HG03432 (cell line): ENCODE results near the gene CBX4.
A peak's percentile ranks its signal among the peaks of the same experiment; 100 is the strongest.

ENCODE experiments used
- ATAC-seq: cut with Tn5 transposase; IDR thresholded peaks from one replicate; pipeline ENCODE4 v1.9.1; 2021; ENCODE audit warnings: mild to moderate bottlenecking, moderate library complexity; ENCODE audit not compliant: unreplicated experiment

The CBX4 gene

DNA sequence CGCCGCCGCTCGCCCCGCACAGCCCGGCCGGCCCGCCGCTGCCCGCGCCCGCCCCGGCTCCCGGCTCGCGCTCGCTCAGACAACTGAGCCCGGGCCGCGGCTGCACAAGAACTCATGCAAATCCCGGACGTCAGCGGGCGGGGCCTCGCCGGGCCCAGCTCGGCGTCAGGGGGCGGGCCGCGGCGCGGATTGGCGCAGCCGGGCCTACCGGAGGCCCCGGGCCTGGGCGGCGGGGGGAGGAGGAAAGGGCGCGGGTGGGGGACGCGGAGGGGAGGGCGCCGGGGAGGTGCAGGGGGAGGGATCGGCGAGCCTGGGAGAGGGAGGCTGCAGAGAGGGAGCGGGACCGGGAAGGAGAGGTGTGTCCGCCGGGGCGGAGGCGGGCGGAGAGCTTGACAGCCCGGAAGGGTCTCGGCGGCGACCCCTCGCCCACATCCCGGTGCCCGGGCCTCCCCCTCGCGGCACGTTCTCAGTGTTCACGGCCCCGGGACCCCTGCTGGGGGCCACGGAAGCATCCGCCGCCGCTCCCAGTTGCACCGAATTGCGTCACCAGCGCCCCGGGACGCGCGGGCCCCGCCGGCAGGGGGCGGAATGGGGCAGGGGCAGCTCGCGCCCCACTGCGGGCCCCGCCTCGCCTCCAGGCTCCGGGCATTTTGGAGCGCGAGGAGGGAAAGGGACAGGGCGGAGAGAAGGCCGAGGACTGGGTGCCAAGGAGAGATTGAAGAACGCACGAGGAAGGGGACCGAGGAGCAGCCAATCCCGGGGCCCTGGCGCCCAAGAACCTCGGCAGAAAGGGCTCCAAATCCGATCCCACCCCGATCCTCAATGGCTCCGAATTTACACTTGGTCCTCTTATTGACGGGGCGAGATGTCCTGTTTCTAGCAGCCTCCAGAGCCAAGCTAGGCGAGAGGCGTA is at the start of gene CBX4:
CBX4 (minus strand) TSS at position 85 of the 913 bp plus-strand sequence. CDS start 189 bp downstream, outside the sequence.
- ATAC-seq, result peak; percentile 62

DNA sequence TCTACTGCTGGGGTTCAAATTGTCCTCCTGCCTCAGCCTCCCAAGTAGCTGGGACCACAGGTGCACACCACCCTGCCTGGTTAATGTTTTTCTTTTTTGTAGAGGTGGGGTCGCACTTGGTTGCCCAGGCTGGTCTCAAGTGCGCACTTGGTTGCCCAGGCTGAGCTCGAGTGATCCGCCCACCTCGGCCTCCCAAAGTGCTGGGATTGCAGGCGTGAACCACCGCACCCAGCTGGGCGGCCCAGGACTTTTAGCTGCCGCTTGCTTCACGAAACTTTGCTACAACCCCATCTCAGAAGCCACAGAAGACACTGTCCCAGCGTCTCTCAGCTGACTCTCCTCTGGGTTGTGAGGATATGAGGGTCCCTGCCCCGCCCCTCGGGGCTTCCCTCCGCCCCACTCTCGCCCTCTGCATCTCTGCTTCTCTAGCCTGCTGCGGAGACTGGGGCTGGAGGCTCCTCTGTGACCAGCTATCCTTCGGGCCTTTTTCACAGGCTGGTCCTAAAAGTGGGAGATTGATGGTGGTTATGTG is 48.8 kb upstream of the CBX4 start:
- ATAC-seq, result no peak

DNA sequence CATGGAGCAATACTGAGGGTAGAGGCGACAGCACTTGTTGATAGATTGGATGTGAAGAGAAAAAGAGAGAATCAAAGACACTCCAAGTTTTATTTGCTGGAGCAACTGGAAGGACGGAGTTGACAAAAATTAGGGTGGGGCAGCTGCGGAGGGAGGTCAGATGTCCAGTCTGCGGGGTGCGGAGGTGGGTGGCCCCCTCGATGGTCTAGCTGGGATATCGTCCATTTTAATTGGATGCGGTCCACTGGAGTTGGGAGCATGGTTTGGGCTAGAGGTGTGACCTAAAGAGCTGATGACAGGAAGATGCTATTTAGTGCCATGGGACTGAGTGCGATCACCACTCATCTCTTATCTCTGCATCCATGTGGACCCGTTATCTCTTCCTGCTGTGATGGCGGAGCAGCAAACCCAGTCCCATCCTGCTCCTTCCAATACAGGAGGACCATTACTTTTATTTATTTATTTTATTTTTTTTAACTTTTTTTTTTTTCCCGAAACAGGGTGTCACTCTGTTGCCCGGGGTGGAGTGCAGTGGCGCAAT is 48.3 kb upstream of the CBX4 start:
- no peak for ATAC-seq

DNA sequence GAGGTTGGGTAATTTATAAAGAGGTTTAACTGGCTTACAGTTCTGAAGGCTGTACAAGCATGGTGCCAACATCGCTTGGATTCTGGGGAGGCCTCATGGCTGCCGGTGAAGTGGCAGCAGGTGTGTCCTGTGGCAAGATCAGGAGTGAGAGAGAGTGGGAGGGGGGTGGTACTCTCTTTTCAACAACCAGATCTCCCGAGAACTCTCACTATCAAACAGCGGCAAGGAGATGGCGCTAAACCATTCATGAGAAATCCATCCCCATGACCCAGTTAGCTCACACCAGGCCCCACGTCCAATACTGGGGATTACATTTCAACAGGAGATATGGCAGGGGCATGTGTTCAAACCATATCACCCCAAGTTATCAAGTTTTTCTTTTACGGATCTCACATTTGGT is 44.0 kb upstream of the CBX4 start:
- ATAC-seq, result no peak

DNA sequence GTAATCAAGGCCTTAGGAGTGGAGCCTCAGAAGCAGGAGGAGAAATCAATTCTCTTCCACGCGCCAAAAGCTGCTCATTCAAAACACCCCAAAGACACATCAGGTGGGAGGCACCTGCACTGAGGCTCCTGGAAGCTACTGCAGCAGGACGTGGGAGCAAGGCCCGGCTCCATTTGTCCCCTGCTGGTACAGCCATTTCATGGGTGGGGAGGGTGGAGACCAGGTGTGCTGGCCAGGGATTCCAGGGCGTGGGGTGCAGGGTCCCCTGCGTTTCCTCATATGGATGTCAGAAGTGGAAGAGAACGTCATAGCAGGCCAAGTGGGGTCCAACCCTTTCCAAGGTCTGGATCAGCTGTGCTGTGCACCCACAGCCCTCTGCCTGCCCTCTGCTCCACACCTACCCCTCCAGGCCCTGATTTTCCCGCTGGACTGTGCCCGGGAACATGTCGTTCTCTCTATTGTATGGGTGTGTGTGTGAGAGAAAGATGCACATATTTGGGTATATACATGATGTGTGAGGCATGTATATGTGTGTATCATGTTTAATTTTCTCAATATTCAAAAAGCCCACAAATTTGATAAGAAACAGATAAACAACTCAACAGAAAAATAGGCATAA is 39.2 kb upstream of the CBX4 start:
- no peak for ATAC-seq

DNA sequence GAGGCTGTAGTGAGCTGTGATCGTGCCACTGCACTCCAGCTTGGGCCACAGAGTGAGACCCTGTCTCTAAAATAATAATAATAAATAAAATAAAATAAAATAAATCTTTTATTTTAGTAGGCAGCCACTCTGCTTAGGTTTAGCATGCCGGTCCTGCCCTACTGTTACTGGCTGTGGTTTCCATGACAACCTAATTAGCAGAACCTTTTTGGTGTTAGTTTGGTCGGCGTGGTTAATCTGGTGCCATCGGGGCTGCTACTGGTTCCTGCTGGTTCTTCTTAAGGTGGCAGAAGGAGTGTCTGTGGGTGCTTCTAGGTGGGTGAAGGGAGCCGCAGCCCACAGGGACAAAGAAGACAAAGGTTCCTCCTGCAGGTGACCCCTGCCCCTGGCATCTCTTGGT is 37.8 kb upstream of the CBX4 start:
- ATAC-seq, result no peak

DNA sequence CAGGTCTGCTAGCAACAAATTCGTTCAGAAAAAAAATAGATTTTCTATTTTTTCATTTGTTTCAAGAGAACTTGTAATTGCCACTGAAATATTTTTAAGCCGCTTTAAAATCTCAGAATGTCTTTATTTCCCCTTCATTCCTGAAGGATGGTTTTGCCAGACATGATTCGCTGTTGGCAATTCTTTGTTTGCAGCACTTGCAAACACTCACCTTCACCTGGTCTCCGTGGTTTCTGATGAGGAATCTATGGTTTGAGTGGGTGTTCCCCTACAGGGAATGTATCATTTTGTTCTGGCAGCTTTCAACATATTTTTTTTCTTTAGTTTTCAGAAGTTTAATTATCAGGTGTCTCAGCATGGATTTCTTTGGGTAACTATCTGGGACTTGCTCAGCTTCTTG is 36.3 kb upstream of the CBX4 start:
- ATAC-seq, result no peak

DNA sequence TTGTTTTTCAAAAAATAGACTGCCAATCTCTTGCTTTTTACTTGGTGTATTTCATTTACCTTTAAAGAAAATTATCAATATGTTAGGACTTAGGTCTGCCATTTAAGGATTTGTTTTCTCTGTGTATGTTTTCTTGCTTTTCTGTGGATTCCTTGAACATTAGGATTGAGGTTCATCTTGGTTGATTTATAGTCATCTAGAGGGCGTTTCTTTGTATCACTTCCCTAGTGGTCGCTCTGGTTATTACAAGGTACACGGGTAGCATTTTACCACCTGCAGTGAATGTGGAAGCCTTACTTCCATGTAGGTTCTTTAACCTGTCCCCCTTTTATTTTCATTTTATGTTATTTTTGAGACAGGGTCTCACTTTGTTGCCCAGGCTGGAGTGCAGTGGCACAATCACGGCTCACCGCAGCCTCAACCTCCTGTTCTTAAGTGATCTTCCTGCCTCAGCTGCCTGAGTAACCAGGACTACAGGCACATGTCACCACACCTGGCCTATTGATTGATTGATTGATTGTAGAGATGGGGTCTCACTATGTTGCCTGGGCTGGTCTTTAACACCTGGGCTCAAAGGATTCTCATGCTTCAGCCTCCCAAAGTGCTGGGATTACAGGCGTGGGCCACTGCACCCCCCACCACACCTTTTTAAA is 35.2 kb upstream of the CBX4 start:
- ATAC-seq, result no peak

DNA sequence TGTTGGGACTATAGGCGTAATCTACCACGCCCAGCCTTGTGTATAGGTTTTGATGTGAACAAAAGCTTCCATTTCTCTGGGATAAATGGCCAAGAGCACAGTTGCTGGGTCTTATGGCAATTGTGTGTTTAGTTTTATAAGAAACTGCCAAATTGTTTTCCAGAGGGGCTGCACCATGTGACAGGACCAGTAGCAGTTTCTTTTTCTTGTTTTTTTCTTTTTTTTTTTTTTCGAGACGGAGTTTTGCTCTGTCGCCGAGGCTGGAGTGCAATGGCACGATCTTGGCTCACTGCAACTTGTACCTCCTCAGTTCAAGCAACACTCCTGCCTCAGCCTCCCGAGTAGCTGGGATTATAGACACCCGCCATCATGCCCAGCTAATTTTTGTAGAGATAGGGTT is 34.3 kb upstream of the CBX4 start:
- no peak for ATAC-seq

DNA sequence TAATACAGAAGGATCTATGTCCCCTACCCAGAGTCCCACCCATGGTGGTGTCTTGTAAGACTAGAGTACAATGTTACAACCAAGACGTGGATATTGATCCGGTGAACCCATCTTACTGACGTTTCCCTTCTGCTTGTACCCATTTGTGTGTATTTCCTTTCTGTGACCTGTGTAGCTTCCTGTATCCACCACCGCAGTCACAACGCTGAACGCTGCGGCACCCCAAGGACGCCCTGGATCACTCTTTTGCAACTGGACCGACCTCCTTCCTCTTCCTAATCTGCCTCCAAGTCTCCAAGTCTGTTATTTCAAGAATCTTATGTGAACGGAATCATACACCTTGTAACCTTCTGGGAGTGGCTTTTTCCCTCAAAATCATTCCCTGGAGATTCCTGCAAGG is 33.5 kb upstream of the CBX4 start:
- ATAC-seq, result no peak

DNA sequence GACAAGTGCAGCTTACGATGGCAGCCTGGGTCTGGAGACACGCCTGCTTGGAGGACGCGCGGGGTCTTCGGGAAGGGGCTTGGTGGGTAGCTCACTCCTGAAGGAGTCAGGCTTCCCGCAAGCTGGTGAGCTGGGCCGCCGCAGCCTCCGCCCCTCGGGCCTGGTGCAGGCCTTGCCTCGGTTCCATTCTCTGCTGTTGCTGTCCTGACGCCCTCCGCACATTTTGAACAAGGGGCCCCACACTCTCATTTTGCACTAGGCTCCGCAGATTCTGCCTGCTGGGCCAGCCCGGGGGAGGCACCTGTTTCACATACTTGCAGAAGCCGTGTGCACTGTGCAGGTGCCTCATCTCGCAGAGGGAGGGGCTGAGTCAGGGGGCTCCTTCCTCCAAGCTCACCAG is 31.9 kb upstream of the CBX4 start:
- no peak for ATAC-seq

DNA sequence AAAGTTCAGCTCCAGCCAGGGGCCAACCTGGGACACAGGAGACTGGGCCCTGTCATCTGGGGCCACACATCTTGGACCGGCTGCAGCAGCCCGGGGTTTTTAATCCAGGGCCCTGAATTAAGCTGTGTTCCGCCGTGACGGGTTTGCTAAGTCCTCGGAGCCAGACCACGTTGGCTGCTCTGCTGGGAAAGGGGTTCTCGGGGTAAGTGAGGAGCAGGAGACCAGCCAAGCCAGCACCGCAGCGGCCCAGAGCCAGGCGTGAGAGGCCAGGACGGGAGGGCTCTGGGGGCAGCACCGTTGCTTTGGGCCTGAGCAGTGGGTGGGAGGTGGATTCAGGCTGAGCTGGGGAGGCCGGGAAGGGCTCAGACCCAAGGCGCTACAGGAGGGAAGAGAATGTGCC is 31.3 kb upstream of the CBX4 start:
- ATAC-seq, result no peak

DNA sequence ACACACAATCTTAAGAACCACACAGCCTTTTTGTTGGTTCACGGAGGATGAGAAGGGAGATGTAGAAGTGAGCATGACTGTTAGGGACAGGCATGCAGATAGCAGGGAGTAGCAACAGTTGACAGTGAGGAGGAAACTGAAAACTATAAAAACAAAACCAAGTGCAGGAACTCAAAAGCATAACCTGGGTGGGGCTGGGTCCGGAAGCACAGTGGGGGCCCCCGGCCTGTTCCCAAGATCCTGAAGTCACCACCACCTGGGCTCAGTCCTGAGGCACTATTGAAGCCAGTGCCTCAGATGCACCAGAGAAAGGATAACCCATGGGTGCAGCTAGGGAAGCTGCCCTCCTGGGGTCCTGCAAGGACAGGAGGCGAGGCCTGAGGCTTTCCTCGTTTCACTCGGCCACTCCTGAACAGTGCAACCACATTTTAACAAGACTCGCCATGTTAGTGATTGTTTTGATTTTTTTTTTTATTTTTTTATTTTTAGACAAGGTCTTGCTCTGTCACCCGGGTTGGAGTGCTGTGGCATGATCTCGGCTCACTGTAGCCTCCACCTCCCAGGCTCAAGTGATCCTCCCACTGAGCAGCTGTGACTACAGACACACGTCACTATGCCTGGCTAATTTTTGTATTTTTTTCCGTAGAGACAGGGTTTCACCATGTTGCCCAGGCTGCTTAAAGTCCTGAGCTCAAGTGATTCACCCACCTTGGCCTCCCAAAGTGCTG is 27.7 kb upstream of the CBX4 start:
- ATAC-seq, result no peak

DNA sequence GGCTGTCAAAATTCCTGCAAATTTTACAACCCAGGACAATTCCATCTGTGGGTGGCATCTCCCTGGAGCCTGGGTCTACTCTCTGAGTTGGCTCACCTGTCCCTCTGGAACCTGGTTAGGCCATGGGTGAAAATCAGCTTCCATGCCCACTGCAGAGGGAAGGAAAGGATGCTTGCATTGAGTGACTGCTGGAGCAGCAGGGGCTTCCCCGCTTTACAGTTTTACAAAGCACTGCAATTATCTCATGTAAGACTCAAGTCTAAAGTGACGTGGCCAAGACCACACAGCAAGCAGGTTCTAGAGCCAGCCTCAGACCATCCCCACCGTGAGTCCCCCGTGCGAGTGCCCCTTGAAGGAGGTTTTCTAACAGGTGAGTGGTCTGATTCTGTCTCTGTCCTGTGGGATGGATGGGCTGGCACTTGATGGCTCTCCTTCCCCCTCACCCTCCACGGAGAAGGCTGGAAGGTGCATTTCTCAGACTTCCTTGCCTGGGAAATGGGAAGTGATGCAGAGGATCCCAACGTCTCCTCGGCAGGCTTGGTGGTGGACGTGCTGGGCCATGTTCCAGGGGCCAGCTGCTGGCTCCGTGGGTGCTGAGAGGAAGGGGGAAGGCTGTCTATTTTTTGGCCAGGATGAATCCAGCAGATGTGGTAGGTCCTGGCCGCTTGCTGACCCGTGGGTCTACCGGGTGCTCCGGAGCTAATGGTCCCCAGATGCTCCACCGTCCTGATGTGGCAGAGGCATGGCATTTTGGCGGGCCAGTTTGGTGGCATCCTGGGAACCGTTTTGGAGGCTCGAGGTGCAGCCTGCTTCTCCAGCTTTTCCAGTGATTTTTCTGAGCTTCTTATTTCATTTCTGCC is 26.3 kb upstream of the CBX4 start:
- no peak for ATAC-seq

DNA sequence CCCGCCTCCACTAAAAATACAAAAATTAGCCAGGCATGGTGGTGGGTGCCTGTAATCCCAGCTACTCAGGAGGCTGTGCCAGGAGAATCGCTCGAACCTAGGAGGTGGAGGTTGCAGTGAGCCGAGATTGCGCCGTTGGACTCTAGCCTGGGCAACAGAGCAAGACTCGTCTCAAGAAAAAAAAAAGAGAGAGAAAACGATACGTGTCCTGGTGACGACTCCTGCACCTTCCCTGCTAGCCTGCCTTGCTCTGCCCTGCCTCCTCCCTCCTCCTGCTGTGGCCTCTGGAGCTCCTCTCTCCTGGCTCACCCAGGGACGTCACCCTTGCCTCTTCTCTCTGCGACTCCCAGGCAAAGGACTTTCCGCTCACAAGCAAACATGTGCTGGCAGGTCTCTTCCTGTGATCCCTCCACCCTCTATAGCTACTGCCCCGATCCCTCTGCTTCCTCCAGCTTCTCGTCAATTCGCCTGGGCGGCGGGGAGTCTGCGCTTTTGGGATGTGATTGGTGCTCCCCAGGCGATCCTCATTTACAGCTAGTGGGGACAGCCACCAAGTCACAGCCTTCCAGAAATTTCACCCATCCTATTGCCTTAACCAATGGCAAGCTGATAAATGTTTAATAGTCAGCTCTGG is 25.5 kb upstream of the CBX4 start:
- no peak for ATAC-seq

DNA sequence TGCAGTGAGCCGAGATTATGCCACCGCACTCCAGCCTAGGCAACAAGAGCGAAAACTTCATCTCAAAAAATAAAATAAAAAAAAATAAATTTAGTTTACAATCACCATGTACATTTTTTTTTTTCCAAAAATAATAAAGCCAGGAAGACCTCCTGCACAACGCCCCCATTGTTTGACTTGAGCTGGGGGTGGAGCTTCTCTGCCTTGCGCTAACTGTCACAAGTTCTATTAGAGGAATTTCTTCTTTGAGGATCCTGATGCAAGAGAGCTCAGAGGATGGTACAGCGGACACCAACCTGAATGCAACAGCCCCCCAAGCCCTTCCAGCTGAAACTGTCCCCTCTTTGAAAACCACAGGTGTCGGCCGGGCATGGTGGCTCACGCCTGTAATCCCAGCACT is 24.9 kb upstream of the CBX4 start:
- ATAC-seq, result no peak

DNA sequence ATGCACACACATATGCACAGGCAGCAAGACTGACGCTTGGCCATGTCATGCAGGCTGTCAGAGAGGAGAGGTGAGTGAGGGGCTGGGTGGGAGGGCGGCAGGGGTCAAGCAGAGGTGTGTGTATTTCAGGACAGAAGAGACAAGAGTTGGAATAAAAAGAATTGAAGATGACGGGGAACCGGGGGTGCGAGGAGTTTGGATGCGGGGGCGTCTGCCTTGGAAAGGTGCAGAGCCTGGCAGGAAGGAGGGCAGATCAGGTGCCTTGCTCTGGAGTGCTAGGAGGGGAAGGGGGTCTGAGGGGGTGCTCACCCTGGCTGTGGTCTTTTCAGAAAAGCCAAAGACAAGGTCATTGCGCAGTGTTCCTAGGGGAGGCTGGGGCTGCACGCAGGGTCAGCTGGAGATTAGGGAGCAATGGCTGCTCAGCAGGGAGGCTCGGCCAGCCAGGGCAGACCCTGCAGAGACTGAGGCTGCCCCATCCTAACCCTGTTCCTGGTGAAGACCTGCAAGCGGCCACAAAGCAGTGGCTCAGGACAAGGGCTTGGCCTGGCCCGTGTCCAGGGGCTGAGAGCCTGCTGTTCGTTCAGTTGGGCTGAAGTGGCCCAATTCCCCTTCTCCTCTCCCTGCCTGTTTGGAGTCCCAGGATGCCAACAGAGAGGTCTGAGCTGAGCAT is 23.7 kb upstream of the CBX4 start:
- ATAC-seq, result no peak

DNA sequence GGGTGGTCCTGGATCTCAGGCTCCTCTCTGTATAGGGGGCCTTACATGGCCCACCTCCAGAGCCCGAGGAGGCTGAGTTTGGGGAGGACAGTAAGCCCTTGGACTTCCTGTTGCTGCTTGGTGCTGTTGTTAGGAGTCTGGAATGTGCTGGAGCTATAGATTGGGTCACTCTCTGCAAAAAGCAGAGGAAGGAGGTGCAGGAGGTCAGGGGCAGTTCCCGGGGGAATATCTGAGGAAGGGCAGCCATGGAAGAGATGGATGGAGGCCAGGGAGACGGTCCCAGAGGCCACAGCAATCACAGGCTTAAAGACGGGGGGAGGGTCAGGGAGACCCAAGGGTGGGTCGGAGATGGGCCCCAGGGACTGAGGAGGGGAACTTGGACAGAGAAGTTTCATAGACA is 23.0 kb upstream of the CBX4 start:
- no peak for ATAC-seq
